ENCODE data around the gene HERPUD1. TPM values are rescaled to one million over a fixed set of nuclear protein-coding genes. Genes with fewer than 3 reads are reported as not detected.
"Not testable (repeated sequence)": the region's sequence is repeated elsewhere in the genome, so short reads cannot be mapped to it uniquely, and the experiment has no call there.

HERPUD1 gene, protein sequence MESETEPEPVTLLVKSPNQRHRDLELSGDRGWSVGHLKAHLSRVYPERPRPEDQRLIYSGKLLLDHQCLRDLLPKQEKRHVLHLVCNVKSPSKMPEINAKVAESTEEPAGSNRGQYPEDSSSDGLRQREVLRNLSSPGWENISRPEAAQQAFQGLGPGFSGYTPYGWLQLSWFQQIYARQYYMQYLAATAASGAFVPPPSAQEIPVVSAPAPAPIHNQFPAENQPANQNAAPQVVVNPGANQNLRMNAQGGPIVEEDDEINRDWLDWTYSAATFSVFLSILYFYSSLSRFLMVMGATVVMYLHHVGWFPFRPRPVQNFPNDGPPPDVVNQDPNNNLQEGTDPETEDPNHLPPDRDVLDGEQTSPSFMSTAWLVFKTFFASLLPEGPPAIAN
- total RNA-seq (100 to 1,000 TPM; 165 to 298 (median 238) TPM), polyA plus RNA-seq (100 to 1,000 TPM in 1 of 2 donors, 10 to 100 TPM in 1; 78.2 to 144 TPM)

DNA sequence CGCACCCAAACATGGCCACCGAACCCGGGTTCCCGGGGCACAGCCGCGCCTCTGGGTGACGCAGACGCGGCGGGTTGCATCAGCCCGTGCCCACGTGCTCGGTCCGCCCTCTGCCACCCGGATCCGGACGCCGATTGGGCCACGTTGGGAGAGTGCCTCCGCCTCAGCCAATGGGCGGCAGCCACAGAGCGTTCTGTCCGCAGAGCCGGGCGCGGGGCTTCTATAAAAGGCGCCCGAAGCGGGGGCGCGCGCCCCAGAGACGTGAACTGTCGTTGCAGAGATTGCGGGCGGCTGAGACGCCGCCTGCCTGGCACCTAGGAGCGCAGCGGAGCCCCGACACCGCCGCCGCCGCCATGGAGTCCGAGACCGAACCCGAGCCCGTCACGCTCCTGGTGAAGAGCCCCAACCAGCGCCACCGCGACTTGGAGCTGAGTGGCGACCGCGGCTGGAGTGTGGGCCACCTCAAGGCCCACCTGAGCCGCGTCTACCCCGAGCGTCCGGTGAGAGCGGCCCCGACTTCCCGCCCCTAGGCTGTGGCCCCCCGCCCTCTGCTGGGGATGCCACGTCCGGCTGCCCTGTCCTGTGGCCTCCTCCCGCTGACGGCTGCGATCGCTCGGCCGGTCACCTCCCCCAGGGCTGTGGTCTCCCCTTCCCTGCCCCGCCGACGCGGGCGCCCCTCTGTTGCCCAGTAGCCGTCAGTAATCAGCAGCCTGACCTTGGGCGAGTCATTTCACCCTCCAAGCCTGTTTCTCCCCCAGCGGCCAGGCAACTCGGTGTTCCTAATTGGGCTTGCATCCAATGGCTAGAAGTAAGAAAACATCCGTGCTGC, at the start of gene HERPUD1:
Gene HERPUD1, plus strand, starts transcription at position 251 of the 829 bp plus-strand sequence. Its CDS starts 103 bp downstream, at position 354.
- intact Hi-C loops (cut with DNase I): loop anchor here in 1 of 3 donors (5.0 kb wide), 1 partner anchor 60 kb away; no protein-coding TSS in a partner anchor
- peak within 1 kb of the TSS; percentile 99 to 100 (median 99) for H3K4me3 ChIP-seq
- H3K36me3 ChIP-seq: peaks cover 0 to 38% (median 17%) of the 10 kb centered on the region in 3 donors
- peaks cover 4 to 40% (median 8%) of the 10 kb centered on the region in 3 donors for H3K4me1 ChIP-seq
- peak within 1 kb of the TSS; percentile 99 to 100 (median 99) for H3K27ac ChIP-seq
- WGBS, 2 donors: 0% methylated on average over 76 to 83 of the region's 83 CpGs
- TF ChIP-seq, protein P1, sequence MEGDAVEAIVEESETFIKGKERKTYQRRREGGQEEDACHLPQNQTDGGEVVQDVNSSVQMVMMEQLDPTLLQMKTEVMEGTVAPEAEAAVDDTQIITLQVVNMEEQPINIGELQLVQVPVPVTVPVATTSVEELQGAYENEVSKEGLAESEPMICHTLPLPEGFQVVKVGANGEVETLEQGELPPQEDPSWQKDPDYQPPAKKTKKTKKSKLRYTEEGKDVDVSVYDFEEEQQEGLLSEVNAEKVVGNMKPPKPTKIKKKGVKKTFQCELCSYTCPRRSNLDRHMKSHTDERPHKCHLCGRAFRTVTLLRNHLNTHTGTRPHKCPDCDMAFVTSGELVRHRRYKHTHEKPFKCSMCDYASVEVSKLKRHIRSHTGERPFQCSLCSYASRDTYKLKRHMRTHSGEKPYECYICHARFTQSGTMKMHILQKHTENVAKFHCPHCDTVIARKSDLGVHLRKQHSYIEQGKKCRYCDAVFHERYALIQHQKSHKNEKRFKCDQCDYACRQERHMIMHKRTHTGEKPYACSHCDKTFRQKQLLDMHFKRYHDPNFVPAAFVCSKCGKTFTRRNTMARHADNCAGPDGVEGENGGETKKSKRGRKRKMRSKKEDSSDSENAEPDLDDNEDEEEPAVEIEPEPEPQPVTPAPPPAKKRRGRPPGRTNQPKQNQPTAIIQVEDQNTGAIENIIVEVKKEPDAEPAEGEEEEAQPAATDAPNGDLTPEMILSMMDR (IDR thresholded peaks at IDR 0.05): peak in 1 of 4 donors; percentile 6
- no peaks in the 10 kb centered on the region for H3K27me3 ChIP-seq
- DNase-seq (peak; percentile 99 to 100 (median 99)), FAIRE-seq (peak; percentile 17), ATAC-seq (peak; percentile 82 to 94 (median 86))
- H3K9me3 ChIP-seq: no peaks in the 10 kb centered on the region

DNA sequence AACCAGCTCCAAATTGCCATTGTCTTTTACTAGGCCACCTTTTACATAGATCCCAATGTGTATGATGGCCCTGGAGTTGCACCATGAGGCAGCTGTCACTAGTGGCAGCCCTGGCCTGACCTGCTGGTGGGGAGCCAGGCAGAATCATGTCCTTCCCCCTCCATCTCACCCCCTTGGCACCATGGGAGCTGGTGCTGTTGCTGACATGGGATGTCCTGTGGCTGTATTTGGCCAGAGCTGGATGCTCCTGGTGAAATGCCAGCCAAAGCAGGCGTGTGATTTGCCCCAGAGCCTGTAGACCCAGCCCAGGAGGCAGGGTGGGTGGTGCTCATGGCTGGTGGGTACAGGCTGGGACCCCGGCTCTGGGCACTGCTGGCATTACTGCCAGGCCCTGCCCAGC, 48.4 kb upstream of the HERPUD1 start:
- Histone ChIP-seq H3K4me3 (no peak overlapping the region), H3K36me3 (no peaks in the 10 kb centered on the region), H3K9me3 (no peaks in the 10 kb centered on the region), H3K27ac (no peak overlapping the region), H3K27me3 (no peaks in the 10 kb centered on the region), H3K4me1 (no peaks in the 10 kb centered on the region)
- intact Hi-C loops (cut with DNase I): no loop called here
- ATAC-seq (no peak), DNase-seq (no peak), FAIRE-seq (no peak)
- TF ChIP-seq, protein P1 (IDR thresholded peaks at IDR 0.05): no peak
- 92 to 93% methylated on average over 2 of the region's 2 CpGs for WGBS, 2 donors

DNA sequence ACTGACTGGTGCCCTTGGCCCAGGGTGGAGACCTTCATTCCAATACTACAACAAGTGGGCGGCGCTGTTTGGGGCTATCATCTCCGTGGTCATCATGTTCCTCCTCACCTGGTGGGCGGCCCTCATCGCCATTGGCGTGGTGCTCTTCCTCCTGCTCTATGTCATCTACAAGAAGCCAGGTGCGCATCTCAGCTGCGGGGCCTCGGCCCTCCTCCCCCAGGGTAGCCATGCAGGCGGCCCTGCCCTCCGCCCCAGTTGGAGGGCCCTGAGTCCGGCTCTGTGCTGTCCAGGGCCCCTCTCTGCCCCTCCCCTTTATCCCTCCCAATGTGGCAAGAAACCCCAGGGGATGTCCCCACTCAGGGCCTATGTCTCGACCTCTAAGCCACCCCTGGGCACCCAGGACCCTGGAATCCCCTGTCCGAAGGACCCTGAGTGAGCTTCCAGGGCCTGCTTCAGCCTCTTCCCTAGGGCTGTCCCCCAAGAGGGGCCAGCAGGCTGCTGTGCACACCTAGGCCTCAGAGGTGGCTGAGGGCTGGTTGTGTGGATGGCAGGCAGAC, 47.8 kb upstream of the HERPUD1 start:
- Histone ChIP-seq H3K9me3 (no peaks in the 10 kb centered on the region), H3K36me3 (no peaks in the 10 kb centered on the region), H3K27me3 (no peaks in the 10 kb centered on the region), H3K27ac (no peak overlapping the region), H3K4me3 (no peak overlapping the region), H3K4me1 (no peaks in the 10 kb centered on the region)
- ATAC-seq (no peak), FAIRE-seq (no peak), DNase-seq (no peak)
- TF ChIP-seq, protein P1 (IDR thresholded peaks at IDR 0.05): no peak
- intact Hi-C loops (cut with DNase I): no loop called here
- 96 to 97% methylated on average over 13 to 14 of the region's 14 CpGs for WGBS, 2 donors

DNA sequence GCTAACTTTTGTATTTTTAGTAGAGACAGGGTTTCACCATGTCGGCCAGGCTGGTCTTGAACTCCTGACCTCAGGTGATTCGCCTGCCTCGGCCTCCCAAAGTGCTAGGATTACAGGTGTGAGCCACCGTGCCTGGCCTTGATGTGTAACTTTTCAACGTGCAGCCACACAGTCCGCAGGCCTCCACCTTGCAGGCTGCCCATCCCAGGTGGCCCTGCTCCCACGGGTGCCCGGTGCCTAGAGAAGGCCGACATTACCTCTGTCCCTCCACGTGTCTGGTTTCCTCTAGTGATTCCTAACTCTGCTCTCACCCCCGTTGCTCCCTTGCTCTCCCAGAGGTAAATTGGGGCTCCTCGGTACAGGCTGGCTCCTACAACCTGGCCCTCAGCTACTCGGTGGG, 47.0 kb upstream of the HERPUD1 start:
- H3K4me1 ChIP-seq; H3K9me3 ChIP-seq; FAIRE-seq; H3K27me3 ChIP-seq; H3K36me3 ChIP-seq; H3K27ac ChIP-seq; H3K4me3 ChIP-seq; intact Hi-C loops (cut with DNase I): not testable (repeated sequence)
- DNase-seq (peak in 4 of 6 donors; percentile 45 to 71 (median 58)), ATAC-seq (peak; percentile 39 to 79 (median 75))
- WGBS, 2 donors: 49 to 53% methylated on average over 13 of the region's 13 CpGs
